Lower leg skin (tissue), 3 donors: Measurements from ENCODE around the gene CACFD1.

Experiments
- POLR2A ChIP-seq, 2 donors: fragments of 450-650 bp; IDR thresholded peaks; one replicate each; pipeline ENCODE4 v1.6.1; 2016 to 2017; ENCODE audit warnings: antibody characterized with exemption in 2 of 2, mild to moderate bottlenecking in 1 of 2, moderate library complexity in 1 of 2
- TF ChIP-seq, protein P1 (sequence below), 3 donors: fragments of 450-650 bp; IDR thresholded peaks; one replicate each; pipeline ENCODE4 v1.5.1; 2016; ENCODE audit warnings: antibody characterized with exemption in 3 of 3, mild to moderate bottlenecking in 3 of 3, moderate library complexity in 2 of 3

GRCh38 chr9:133493428-133493827 is 33.6 kb downstream of the CACFD1 start:
- no peak for TF ChIP-seq POLR2A (IDR thresholded peaks at IDR 0.05)
- TF ChIP-seq, protein P1, sequence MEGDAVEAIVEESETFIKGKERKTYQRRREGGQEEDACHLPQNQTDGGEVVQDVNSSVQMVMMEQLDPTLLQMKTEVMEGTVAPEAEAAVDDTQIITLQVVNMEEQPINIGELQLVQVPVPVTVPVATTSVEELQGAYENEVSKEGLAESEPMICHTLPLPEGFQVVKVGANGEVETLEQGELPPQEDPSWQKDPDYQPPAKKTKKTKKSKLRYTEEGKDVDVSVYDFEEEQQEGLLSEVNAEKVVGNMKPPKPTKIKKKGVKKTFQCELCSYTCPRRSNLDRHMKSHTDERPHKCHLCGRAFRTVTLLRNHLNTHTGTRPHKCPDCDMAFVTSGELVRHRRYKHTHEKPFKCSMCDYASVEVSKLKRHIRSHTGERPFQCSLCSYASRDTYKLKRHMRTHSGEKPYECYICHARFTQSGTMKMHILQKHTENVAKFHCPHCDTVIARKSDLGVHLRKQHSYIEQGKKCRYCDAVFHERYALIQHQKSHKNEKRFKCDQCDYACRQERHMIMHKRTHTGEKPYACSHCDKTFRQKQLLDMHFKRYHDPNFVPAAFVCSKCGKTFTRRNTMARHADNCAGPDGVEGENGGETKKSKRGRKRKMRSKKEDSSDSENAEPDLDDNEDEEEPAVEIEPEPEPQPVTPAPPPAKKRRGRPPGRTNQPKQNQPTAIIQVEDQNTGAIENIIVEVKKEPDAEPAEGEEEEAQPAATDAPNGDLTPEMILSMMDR (IDR thresholded peaks at IDR 0.05) = no peak
